Keratinocyte (primary cell): ENCODE data around the gene CCDC201.

Experiments used
- CTCF ChIP-seq, 3 experiments: IDR thresholded peaks in 1 of 3; conservative IDR thresholded peaks in 1 of 3; optimal IDR thresholded peaks in 1 of 3; 2 replicates in 2 of 3; 3 replicates in 1 of 3; pipeline versions ENCODE3 to v1.5.1; 2011; ENCODE audit warnings: low read length in 3 of 3, mild to moderate bottlenecking in 3 of 3, moderate library complexity in 2 of 3, control low read depth in 1 of 3, inconsistent platforms in 1 of 3; ENCODE audit not compliant: insufficient read depth in 2 of 3; ENCODE audit errors: extremely low read depth in 1 of 3
- EZH2 ChIP-seq: IDR thresholded peaks from one replicate; pipeline ENCODE4 v1.6.1; 2012; ENCODE audit warnings: inconsistent platforms, mild to moderate bottlenecking, low read length, moderate library complexity

DNA sequence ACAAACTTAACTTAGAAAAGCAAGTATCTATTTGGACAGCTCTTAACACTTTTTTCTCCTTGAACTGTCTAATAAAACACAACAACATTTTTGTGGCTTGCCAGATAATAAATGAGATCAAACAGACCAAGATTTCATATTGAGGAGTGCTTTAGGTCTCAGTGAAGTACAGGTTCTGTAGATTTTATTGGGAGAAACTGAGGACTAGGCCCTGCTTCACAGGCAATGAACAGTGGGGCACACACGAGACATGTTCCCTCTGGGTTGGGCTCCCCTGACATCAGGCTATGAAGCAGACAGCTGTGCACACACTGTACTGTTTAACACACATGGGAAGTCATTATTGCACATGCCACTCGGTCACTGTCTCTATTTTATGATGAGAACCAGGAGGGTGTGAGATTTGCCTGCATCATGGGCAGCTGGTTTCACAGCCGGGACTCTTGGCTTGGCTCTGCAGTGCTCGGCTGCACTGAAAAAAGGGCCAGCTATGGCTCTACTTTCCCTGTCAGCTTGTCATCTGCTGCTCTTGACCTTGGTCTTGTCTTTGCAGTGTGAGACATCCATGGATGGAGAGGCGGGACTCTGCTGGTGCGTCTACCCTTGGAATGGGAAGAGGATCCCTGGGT lies 19.6 kb upstream of the CCDC201 start:
- no peak for TF ChIP-seq CTCF (optimal IDR thresholded peaks at IDR 0.05 in 1 of 3, IDR thresholded peaks at IDR 0.05 in 1 of 3, conservative IDR thresholded peaks at IDR 0.05 in 1 of 3; ENCODE audit: extremely low read depth in 1 of 3, insufficient read depth in 2 of 3, low read length in 3 of 3)
- no peak for TF ChIP-seq EZH2
